HCT116 (cell line): ENCODE measurements around the gene CDK5RAP2. TPM values are rescaled to one million over a fixed set of nuclear protein-coding genes. Genes with fewer than 3 reads are reported as not detected.

Source experiments
- ATAC-seq: fragments of 200-7000 bp; cut with Tn5 transposase; 2 replicates; pipeline ENCODE4 v1.9.1; 2020; ENCODE audit warnings: mild to moderate bottlenecking, moderate library complexity
- BruUV-seq: library from RNA; stranded (reverse); fragments of 400-500 nt; replicated peaks from 2 replicates; lab custom pipeline; 2021; lab: Mats Ljungman, UMichigan
- CTCF ChIA-PET: fragments of 300-600 bp; sonication (Branson Sonifier 250); formaldehyde crosslinking; loops from one replicate; lab custom pipeline; 2021; ENCODE audit warnings: antibody characterized with exemption; lab: Charles Lee
- POLR2A ChIA-PET: fragments of 300-600, 350-600 bp; sonication (Branson Sonifier 250); formaldehyde crosslinking; loops from one replicate; lab custom pipeline; 2021; ENCODE audit warnings: antibody characterized with exemption; lab: Charles Lee
- RAD21 ChIA-PET, 2 experiments: fragments of 300-600 bp; sonication (Branson Sonifier 250); formaldehyde crosslinking; loops; one replicate each; lab custom pipeline; 2023; ENCODE audit warnings: low total read pairs in 2 of 2; ENCODE audit not compliant: uncharacterized antibody in 2 of 2, unreplicated experiment in 2 of 2, low non-redundant PET in 1 of 2; lab: Charles Lee
- DNase-seq: peaks from one replicate; pipeline ENCODE4 v3.0.0-alpha.2; 2010; ENCODE audit warnings: low read depth, low spot score
- H2AFZ ChIP-seq: fragments of 200-600 bp; shearing (Covaris generic), sonication (generic); 2 replicates; pipeline ENCODE4 v1.6.1; 2017; ENCODE audit warnings: low read depth, mixed run types, mixed read lengths, antibody characterized with exemption, low read length; ENCODE audit not compliant: poor library complexity, severe bottlenecking
- H3K27ac ChIP-seq: 2 replicates; pipeline ENCODE4 v1.5.1; 2012; ENCODE audit warnings: low read depth, low read length
- H3K27me3 ChIP-seq: fragments of 200-600 bp; sonication (generic); 2 replicates; pipeline ENCODE4 v1.6.1; 2016; ENCODE audit warnings: mixed run types, low read length, mixed read lengths; ENCODE audit not compliant: insufficient read depth
- H3K36me3 ChIP-seq, 2 experiments: fragments of 200-500 bp in 1 of 2; fragments of 200-600 bp in 1 of 2; sonication (Bioruptor generic) in 1 of 2; sonication (generic) in 1 of 2; 2 replicates each; pipeline versions ENCODE4 v1.5.1 to v1.6.1; 2014 to 2016; ENCODE audit warnings: low read length in 2 of 2, inconsistent platforms in 1 of 2, mixed read lengths in 1 of 2, mixed run types in 1 of 2; ENCODE audit not compliant: insufficient read depth in 2 of 2, control insufficient read depth in 1 of 2
- H3K4me1 ChIP-seq, 2 experiments: fragments of 200-600 bp in 1 of 2; sonication (generic) in 1 of 2; 2 replicates each; pipeline versions ENCODE4 v1.5.1 to v1.6.1; 2012 to 2017; ENCODE audit warnings: low read length in 2 of 2, inconsistent platforms in 1 of 2, mild to moderate bottlenecking in 1 of 2, mixed read lengths in 1 of 2, mixed run types in 1 of 2, moderate library complexity in 1 of 2; ENCODE audit not compliant: insufficient read depth in 2 of 2, control insufficient read depth in 1 of 2
- H3K4me2 ChIP-seq: fragments of 200-600 bp; sonication (generic); 2 replicates; pipeline ENCODE4 v1.6.1; 2017; ENCODE audit warnings: mixed run types, low read length, mixed read lengths
- H3K4me3 ChIP-seq, 2 experiments: fragments of 200-600 bp in 1 of 2; sonication (generic) in 1 of 2; replicated peaks in 1 of 2; 2 replicates each; pipeline ENCODE4 v1.5.1; 2011 to 2016; ENCODE audit warnings: low read length in 2 of 2, control low read depth in 1 of 2, low read depth in 1 of 2, mild to moderate bottlenecking in 1 of 2, mixed read lengths in 1 of 2, mixed run types in 1 of 2
- H3K79me2 ChIP-seq: fragments of 200-600 bp; sonication (generic); 2 replicates; pipeline ENCODE4 v1.6.1; 2017; ENCODE audit warnings: mild to moderate bottlenecking, mixed run types, low read length, moderate library complexity, mixed read lengths; ENCODE audit not compliant: insufficient read depth
- H3K9ac ChIP-seq: fragments of 200-600 bp; sonication (generic); 2 replicates; pipeline ENCODE4 v1.6.1; 2016; ENCODE audit warnings: low read length, mixed read lengths
- H3K9me2 ChIP-seq: fragments of 200-600 bp; sonication (generic), shearing (Covaris generic); 2 replicates; pipeline ENCODE4 v1.6.1; 2017; ENCODE audit warnings: mixed run types, mild to moderate bottlenecking, moderate library complexity; ENCODE audit not compliant: insufficient read depth
- H3K9me3 ChIP-seq, 2 experiments: fragments of 200-500 bp in 1 of 2; fragments of 200-600 bp in 1 of 2; sonication (Bioruptor generic) in 1 of 2; sonication (generic) in 1 of 2; 2 replicates each; pipeline ENCODE4 v1.6.1; 2014 to 2017; ENCODE audit warnings: low read length in 2 of 2, mixed read lengths in 2 of 2, inconsistent platforms in 1 of 2, low read depth in 1 of 2, mild to moderate bottlenecking in 1 of 2, mixed run types in 1 of 2, moderate library complexity in 1 of 2; ENCODE audit not compliant: control insufficient read depth in 1 of 2, insufficient read depth in 1 of 2
- H4K20me1 ChIP-seq: fragments of 200-600 bp; sonication (generic), shearing (Covaris generic); 2 replicates; pipeline ENCODE4 v1.6.1; 2017; ENCODE audit warnings: mixed run types, mild to moderate bottlenecking, moderate library complexity; ENCODE audit not compliant: insufficient read depth
- ATF3 ChIP-seq: IDR thresholded peaks from 2 replicates; pipeline ENCODE4 v1.6.1; 2012
- CBX3 ChIP-seq: IDR thresholded peaks from 2 replicates; pipeline ENCODE4 v1.6.1; 2012; ENCODE audit warnings: low read depth
- CEBPB ChIP-seq: IDR thresholded peaks from 2 replicates; pipeline ENCODE4 v1.6.1; 2012; ENCODE audit warnings: low read depth
- EGR1 ChIP-seq: IDR thresholded peaks from 2 replicates; pipeline ENCODE4 v1.6.1; 2012; ENCODE audit warnings: low read depth
- ELF1 ChIP-seq: IDR thresholded peaks from 2 replicates; pipeline ENCODE4 v1.6.1; 2012; ENCODE audit warnings: low read depth, borderline replicate concordance
- EZH2 ChIP-seq: fragments of 200-600 bp; sonication (generic); IDR thresholded peaks from 2 replicates; pipeline ENCODE4 v1.6.1; 2017; ENCODE audit warnings: antibody characterized with exemption, mixed run types
- EZH2phosphoT487 ChIP-seq: fragments of 200-600 bp; IDR thresholded peaks from 2 replicates; pipeline ENCODE4 v1.6.1; 2018; ENCODE audit warnings: antibody characterized with exemption, borderline replicate concordance
- FOSL1 ChIP-seq: IDR thresholded peaks from 2 replicates; pipeline ENCODE4 v1.6.1; 2012; ENCODE audit warnings: low read depth
- JUND ChIP-seq: IDR thresholded peaks from 2 replicates; pipeline ENCODE4 v1.6.1; 2012
- MAX ChIP-seq: IDR thresholded peaks from 2 replicates; pipeline ENCODE4 v1.6.1; 2012
- POLR2A ChIP-seq: IDR thresholded peaks from 2 replicates; pipeline ENCODE4 v1.7.0; 2011; ENCODE audit warnings: borderline replicate concordance; ENCODE audit not compliant: insufficient read depth, insufficient read length; ENCODE audit errors: extremely low read depth
- POLR2AphosphoS5 ChIP-seq: IDR thresholded peaks from 2 replicates; pipeline ENCODE4 v1.6.1; 2011; ENCODE audit warnings: mild to moderate bottlenecking, low read depth, low read length, moderate library complexity
- SIN3A ChIP-seq: IDR thresholded peaks from 2 replicates; pipeline ENCODE4 v1.6.1; 2012; ENCODE audit warnings: low read depth
- SP1 ChIP-seq: IDR thresholded peaks from 2 replicates; pipeline ENCODE4 v1.6.1; 2012; ENCODE audit warnings: low read depth
- SRF ChIP-seq: IDR thresholded peaks from 2 replicates; pipeline ENCODE4 v1.6.1; 2012; ENCODE audit warnings: low read depth
- TCF7L2 ChIP-seq: IDR thresholded peaks from 2 replicates; pipeline ENCODE4 v1.7.0; 2011; ENCODE audit warnings: borderline replicate concordance, inconsistent platforms; ENCODE audit not compliant: insufficient read depth, insufficient read length; ENCODE audit errors: extremely low read depth
- YY1 ChIP-seq: IDR thresholded peaks from 2 replicates; pipeline ENCODE4 v1.6.1; 2011; ENCODE audit warnings: low read length, low read depth, moderate library complexity, mild to moderate bottlenecking; ENCODE audit not compliant: insufficient replicate concordance; ENCODE audit errors: extremely low read depth
- ZBTB33 ChIP-seq: IDR thresholded peaks from 2 replicates; pipeline ENCODE4 v1.6.1; 2011; ENCODE audit warnings: mild to moderate bottlenecking, low read length, moderate library complexity; ENCODE audit not compliant: insufficient replicate concordance; ENCODE audit errors: extremely low read depth
- ZFX ChIP-seq: fragments of 450-650 bp; IDR thresholded peaks from 2 replicates; pipeline ENCODE4 v1.6.1; 2017
- intact Hi-C: fragments of 100-400 bp; cut with micrococcal nuclease; formaldehyde crosslinking; loops from 2 replicates; pipeline ENCODE4 v1.10.0; 2022
- total RNA-seq: library from RNA; stranded (reverse); gene quantifications from one replicate; pipeline ENCODE4 v1.2.1, GENCODE V29; 2021; ENCODE audit not compliant: unreplicated experiment
- TF ChIP-seq, protein P1 (sequence below), 3 experiments: fragments of 200-600 bp in 1 of 3; sonication (generic) in 1 of 3; IDR thresholded peaks in 2 of 3; conservative IDR thresholded peaks in 1 of 3; 2 replicates each; pipeline ENCODE4 v1.5.1; 2012 to 2017; ENCODE audit warnings: low read depth in 2 of 3, low read length in 2 of 3, antibody characterized with exemption in 1 of 3, borderline replicate concordance in 1 of 3, control low read depth in 1 of 3, mild to moderate bottlenecking in 1 of 3, mixed read lengths in 1 of 3, mixed run types in 1 of 3, moderate library complexity in 1 of 3; ENCODE audit not compliant: insufficient read depth in 1 of 3

The CDK5RAP2 gene
- total RNA-seq, 1 experiment from 2014 or later, result 56.2 TPM

DNA sequence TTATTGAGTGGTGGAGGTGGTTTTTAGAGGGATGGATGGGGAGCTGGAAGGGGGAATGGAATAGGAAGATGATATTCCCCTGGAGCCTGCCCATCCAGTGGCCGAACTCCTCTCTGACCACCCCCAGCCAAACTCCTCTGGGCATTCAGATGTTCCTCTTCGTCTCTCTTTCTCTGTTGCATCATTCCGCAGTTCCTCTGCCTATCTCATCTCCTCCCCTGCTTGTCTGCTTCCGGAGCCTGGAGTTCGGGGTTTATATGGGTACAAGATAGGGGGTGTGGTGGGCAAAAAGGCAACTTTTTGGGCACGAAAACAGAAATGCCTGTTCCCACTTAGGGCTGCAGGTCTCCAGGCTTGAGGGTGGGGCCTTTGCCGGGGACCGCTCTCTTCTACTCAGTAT lies 12.2 kb upstream of the CDK5RAP2 start (continued):
- no peak for TF ChIP-seq EGR1
- TF ChIP-seq SRF, result no peak
- TF ChIP-seq SIN3A, result no peak
- TF ChIP-seq CBX3, result no peak
- no peak for TF ChIP-seq POLR2A
- no peak for TF ChIP-seq TCF7L2
- TF ChIP-seq CEBPB, result no peak
- no peak for TF ChIP-seq ZFX
- no peak for TF ChIP-seq ELF1
- no peak for TF ChIP-seq ATF3
- TF ChIP-seq EZH2, result no peak
- TF ChIP-seq JUND, result no peak

- Histone ChIP-seq H2AFZ (no peak overlapping the region), H4K20me1 (no peaks in the 10 kb centered on the region), H3K4me1 (peaks cover 0 to 7% of the 10 kb centered on the region in 2 experiments; a peak in 1 of 4 replicates), H3K27ac (no peak overlapping the region), H3K4me3 (no peak overlapping the region), H3K9me3 (no peaks in the 10 kb centered on the region), H3K36me3 (no peaks in the 10 kb centered on the region), H3K4me2 (no peak overlapping the region), H3K79me2 (no peaks in the 10 kb centered on the region), H3K9ac (no peak overlapping the region), H3K9me2 (no peaks in the 10 kb centered on the region), H3K27me3 (no peaks in the 10 kb centered on the region)
- ChIA-PET CTCF (interaction anchor here (1.1 kb wide), 1 partner anchor 32 kb away, joined by 3 read pairs; no protein-coding TSS in a partner anchor), POLR2A (no interaction called here), RAD21 (no interaction called here)
- ATAC-seq (no peak), DNase-seq (no peak)
- intact Hi-C loops, result no loop called here
- BruUV-seq, result no TSS peak
- TF ChIP-seq, protein P1, sequence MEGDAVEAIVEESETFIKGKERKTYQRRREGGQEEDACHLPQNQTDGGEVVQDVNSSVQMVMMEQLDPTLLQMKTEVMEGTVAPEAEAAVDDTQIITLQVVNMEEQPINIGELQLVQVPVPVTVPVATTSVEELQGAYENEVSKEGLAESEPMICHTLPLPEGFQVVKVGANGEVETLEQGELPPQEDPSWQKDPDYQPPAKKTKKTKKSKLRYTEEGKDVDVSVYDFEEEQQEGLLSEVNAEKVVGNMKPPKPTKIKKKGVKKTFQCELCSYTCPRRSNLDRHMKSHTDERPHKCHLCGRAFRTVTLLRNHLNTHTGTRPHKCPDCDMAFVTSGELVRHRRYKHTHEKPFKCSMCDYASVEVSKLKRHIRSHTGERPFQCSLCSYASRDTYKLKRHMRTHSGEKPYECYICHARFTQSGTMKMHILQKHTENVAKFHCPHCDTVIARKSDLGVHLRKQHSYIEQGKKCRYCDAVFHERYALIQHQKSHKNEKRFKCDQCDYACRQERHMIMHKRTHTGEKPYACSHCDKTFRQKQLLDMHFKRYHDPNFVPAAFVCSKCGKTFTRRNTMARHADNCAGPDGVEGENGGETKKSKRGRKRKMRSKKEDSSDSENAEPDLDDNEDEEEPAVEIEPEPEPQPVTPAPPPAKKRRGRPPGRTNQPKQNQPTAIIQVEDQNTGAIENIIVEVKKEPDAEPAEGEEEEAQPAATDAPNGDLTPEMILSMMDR (IDR thresholded peaks at IDR 0.05 in 2 of 3, conservative IDR thresholded peaks at IDR 0.05 in 1 of 3; ENCODE audit: borderline replicate concordance in 1 of 3, insufficient read depth in 1 of 3, low read depth in 2 of 3, low read length in 2 of 3), result no peak
- TF ChIP-seq SRF (no peak), ZBTB33 (no peak), FOSL1 (no peak), POLR2AphosphoS5 (no peak), EZH2phosphoT487 (no peak), CEBPB (no peak), ATF3 (no peak), YY1 (no peak), TCF7L2 (no peak), CBX3 (no peak), EGR1 (no peak), MAX (no peak), ELF1 (no peak), POLR2A (no peak), SP1 (no peak), ZFX (no peak), SIN3A (no peak)
Observed at GRCh38 chr9:120587328-120587727, 7.4 kb upstream of the CDK5RAP2 start.
